ENCODE measurements around the gene PLPPR3. TPM values are rescaled to one million over a fixed set of nuclear protein-coding genes. Genes with fewer than 3 reads are reported as not detected.
A peak's percentile ranks its signal among the peaks of the same experiment; 100 is the strongest.

PLPPR3 gene
- total and polyA plus RNA-seq, 9 of the 15 experiments (the other 6 are each of a cell fraction or from before 2014, with no cell fraction given), result 0.01 to 48.2 (median 8.6) TPM

- TF ChIP-seq, protein P1, sequence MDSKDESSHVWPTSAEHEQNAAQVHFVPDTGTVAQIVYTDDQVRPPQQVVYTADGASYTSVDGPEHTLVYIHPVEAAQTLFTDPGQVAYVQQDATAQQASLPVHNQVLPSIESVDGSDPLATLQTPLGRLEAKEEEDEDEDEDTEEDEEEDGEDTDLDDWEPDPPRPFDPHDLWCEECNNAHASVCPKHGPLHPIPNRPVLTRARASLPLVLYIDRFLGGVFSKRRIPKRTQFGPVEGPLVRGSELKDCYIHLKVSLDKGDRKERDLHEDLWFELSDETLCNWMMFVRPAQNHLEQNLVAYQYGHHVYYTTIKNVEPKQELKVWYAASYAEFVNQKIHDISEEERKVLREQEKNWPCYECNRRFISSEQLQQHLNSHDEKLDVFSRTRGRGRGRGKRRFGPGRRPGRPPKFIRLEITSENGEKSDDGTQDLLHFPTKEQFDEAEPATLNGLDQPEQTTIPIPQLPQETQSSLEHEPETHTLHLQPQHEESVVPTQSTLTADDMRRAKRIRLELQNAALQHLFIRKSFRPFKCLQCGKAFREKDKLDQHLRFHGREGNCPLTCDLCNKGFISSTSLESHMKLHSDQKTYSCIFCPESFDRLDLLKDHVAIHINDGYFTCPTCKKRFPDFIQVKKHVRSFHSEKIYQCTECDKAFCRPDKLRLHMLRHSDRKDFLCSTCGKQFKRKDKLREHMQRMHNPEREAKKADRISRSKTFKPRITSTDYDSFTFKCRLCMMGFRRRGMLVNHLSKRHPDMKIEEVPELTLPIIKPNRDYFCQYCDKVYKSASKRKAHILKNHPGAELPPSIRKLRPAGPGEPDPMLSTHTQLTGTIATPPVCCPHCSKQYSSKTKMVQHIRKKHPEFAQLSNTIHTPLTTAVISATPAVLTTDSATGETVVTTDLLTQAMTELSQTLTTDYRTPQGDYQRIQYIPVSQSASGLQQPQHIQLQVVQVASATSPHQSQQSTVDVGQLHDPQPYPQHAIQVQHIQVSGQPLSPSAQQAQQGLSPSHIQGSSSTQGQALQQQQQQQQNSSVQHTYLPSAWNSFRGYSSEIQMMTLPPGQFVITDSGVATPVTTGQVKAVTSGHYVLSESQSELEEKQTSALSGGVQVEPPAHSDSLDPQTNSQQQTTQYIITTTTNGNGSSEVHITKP (IDR thresholded peaks at IDR 0.05; ENCODE audit: partially characterized antibody), result peak; percentile 26
- peak; percentile 74; the same call in 1 of the 2 replicates for TF ChIP-seq ZNF444 (CRISPR knock-in tag; IDR thresholded peaks at IDR 0.05)
- peak; percentile 40 for TF ChIP-seq TBP (optimal IDR thresholded peaks at IDR 0.05; ENCODE audit: low read depth, low read length)
- no peak for TF ChIP-seq CCAR2 (IDR thresholded peaks at IDR 0.05; ENCODE audit: low read depth, low read length)
- no peak for TF ChIP-seq CSDE1 (IDR thresholded peaks at IDR 0.05)
- TF ChIP-seq ZNF174 (CRISPR knock-in tag; IDR thresholded peaks at IDR 0.05), result no peak
- no peak for TF ChIP-seq RERE (CRISPR knock-in tag; IDR thresholded peaks at IDR 0.05; ENCODE audit: borderline replicate concordance)
- TF ChIP-seq TRIM28 (IDR thresholded peaks at IDR 0.05), result no peak
- TF ChIP-seq ZBED1 (IDR thresholded peaks at IDR 0.05), result 0 out of 2 replicates have a peak, but pooled peaks have one; percentile 63
- TF ChIP-seq ZNF134 (CRISPR knock-in tag; conservative IDR thresholded peaks at IDR 0.05), result no peak
- no peak for TF ChIP-seq PCBP2 (IDR thresholded peaks at IDR 0.05; ENCODE audit: low read depth, low read length, poor library complexity, severe bottlenecking)
- no peak for TF ChIP-seq CEBPB (tag; IDR thresholded peaks at IDR 0.05)
- TF ChIP-seq ZHX1 (conservative IDR thresholded peaks at IDR 0.05; ENCODE audit: low read length), result no peak
- peak; percentile 73 for TF ChIP-seq NEUROD1 (IDR thresholded peaks at IDR 0.05; ENCODE audit: borderline replicate concordance, low read depth, low read length, partially characterized antibody)
- TF ChIP-seq RBBP5 (IDR thresholded peaks at IDR 0.05; ENCODE audit: borderline replicate concordance, insufficient read depth, low read length, poor library complexity, severe bottlenecking), result no peak
- TF ChIP-seq BRD4 (IDR thresholded peaks at IDR 0.05), result peak; percentile 83; the same call in 1 of the 2 replicates
Observed at GRCh38 chr19:791567-792305, 30.0 kb downstream of the PLPPR3 start (continued).

All from K562 (cell line).